HG03025 (cell line): ENCODE measurements around the gene ZNF341.
"Not testable (repeated sequence)": the region's sequence is repeated elsewhere in the genome, so short reads cannot be mapped to it uniquely, and the experiment has no call there.

Experiments
- ATAC-seq: cut with Tn5 transposase; IDR thresholded peaks from one replicate; pipeline ENCODE4 v1.9.1; 2021; ENCODE audit warnings: mild to moderate bottlenecking, moderate library complexity; ENCODE audit not compliant: unreplicated experiment, low FRiP score

ZNF341 gene

DNA sequence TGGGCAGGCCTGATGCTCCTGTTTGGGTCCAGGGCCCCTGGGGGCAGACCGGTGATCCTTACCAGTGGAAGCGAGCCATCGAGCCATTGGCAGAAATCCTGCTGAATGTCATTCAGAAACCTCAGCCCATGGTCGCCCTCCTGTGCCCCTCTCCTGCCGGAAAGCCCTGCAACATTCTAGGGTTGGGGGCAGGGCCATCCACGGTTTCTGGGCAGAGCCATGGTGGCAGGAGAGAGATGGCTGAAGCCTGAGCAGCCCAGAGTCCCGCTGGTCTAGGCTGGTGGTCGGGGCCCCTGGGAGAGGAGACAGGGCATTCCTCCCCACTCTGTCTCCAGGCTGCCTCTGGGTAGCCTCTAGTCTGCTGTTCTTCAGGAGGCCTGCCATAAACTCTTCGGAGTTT, 59.7 kb downstream of the ZNF341 start:
- no peak for ATAC-seq

GRCh38 chr20:33791959-33792597, 60.3 kb downstream of the ZNF341 start:
- ATAC-seq: no peak

DNA sequence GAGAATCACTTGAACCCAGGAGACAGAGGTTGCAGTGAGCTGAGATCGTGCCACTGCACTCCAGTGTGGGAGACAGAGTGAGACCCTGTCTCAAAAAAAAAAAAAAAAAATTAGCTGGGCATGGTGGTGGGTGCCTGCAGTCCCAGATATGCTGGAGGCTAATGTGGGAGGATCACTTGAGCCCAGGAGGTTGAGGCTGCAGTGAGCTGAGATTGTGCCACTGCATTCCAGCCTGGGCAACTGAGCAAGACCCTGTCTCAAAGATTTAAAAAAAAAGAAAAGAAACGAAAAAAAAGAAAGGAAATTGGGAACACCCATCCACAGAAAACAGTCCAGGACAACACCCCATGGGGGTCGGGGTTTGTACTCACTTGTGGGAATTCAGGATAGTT, 60.8 kb downstream of the ZNF341 start:
- not testable (repeated sequence) for ATAC-seq

DNA sequence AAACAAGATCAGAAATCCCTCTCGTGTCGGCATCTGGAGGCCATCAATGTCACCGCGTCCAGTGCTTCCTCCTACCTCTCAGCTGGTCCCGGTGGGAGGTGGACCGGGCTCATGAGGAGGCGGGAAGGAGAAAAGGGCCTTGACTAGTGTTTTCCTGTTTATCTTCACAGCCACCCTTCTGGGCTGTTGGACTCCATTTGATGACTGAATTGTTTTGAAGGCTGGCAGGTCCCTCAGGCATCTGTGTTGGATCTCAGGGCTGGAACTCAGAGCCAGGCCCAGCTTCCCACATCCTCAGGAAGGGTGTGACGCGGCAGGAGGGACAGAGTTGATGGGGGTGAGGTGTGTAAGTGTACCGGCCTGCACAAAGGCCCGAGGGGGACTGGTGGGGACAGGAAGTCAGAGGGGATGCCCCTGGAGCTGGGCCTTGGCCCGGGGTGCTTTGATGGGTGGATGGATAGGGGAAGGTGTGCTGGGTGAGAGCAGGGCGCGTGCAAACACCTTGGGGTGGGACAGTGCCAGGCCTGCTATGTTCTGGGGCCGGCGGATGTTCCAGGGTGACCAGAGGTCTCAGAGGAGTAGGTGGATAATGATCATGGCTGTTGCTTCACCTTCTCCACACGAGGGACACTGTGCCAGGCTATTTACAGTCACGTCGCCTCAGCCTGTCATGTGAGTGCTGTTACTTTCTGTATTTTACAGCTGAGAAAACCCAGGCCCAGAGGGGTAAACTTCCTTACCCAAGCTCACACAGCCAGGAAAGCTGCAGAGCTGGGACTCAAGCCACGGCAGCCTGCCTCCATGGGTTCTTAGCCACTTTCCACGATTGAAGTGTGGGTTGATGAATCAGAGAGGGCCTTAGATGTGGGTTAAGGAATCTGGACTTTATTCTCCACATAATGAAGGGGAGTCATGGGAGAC, 61.5 kb downstream of the ZNF341 start:
- ATAC-seq: no peak

GRCh38 chr20:33796263-33796906, 64.6 kb downstream of the ZNF341 start:
- no peak for ATAC-seq

DNA sequence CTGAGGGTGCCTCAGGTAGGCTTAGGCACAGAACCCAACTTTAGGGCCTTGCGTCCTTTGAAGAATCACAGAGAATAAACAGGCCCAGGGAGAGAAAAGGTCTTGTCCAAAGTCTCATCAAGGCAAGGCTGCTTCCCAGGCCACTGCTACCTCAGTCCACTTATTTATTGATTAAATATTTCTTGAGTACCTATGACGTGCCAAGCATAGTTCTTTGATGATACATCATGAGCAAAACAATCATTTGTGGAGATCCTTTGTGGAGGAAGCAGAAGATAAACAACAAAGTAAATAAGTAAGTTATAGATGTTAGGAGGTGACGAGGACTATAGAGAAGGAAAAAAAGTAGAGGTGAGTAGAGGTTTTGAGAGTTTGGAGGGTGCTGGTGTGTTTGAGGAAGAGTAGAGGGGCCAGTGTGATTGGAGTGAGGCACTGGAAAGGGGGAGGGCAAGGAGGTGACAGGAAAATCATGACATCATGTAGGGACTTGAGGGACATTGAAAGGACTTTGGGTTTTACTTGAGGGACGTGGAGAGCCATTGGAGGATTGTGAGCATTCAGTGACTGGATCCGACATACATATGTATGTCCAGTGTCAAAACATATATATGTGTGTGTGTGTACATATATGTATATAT, 65.2 kb downstream of the ZNF341 start:
- ATAC-seq: no peak

DNA sequence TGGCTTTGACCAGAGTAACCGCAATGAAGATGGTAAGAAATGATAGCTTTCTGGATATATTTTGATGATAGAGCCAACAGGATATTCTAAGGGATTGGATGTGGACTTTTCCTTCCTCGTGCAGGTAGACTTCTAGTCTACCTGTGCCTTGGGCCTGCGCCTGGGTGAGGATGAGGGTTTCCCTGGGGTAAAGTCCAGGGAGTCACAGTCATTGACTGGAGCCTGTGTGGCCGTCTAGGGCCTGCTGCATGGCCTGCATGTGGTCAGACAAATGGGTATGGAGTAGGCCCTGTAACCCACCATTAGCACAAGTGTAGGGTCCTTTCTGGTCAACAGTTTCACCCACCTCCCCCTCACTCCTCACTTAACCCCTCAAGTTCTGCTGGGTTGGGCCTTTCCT, 66.6 kb downstream of the ZNF341 start:
- no peak for ATAC-seq

DNA sequence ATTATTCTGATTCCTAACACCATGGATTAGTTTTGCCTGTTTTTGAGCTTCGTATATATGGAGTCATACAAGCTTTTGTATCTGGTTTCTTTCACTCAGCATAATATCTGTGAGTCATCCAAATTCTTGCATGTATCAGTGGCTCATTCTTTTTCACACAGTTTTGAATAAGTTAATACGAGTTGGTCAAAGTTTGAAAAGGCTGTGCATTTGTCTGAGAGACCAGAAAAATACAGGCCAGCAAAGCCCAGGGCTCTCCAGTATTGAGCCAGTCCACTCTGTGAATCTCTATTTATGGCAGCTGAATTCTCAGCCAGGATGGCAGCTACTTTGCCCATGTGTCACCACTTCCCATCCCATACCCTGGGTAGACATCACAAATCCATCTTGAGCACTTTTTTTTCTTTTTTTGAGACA, 72.1 kb downstream of the ZNF341 start:
- no peak for ATAC-seq

DNA sequence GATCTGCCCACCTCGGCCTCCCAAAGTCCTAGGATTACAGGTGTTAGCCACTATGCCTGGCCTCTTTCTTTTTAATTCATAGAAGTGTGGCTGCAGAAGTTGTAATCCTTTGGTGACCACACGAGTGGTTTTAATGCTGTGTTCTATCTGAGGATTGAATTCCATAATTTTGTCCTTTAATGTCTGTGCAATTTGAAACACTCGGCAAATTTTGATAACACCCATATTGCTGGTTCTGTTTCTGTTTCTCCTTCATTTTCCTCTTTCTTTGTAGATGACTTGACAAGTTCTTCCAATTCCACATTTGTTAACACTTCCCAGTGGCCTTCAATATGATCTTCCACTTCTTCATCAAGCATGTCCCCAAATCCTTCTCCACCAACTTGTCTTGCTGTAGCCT, 76.6 kb downstream of the ZNF341 start:
- no peak for ATAC-seq

- no peak for ATAC-seq
Measured at GRCh38 chr20:33810259-33810658, 78.5 kb downstream of the ZNF341 start.

DNA sequence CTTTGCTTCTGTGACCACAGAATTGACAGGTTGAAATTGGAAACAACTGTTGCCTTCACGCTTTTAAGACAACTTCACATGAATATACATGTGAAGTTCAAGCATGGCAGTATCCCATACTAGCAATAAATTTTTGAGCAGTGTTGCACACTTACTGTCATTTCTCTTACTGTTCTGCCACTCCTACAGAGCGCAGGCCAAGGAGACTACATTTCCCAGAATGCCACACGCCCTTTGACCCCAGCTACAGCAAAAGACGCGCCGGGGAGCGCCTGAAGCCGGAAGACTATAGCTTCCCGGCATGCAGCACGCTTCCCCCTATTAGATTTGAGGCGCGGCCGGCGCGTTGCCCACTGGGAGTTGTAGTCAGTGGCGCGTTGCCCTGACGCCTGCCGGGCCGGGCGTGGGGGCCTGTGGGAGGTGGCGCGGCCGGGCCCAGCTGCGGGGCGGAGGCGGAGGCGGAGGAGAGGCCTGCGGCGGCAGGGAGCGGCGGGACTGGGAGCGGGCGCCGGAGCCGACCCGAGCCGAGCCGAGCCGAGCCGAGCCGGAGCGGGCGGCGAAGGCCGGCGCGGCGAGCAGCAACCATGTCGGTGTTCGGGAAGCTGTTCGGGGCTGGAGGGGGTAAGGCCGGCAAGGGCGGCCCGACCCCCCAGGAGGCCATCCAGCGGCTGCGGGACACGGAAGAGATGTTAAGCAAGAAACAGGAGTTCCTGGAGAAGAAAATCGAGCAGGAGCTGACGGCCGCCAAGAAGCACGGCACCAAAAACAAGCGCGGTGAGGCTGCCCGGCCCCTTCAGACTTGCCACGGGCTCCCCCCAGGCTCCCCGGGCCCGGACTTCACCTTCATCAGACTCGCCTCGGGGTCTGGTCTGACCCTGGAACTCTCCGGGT, 79.3 kb downstream of the ZNF341 start, which contains the start of gene CHMP4B:
Gene CHMP4B, plus strand, starts transcription at position 464 of the 891 bp plus-strand sequence. Its CDS starts 121 bp downstream, at position 585.
- ATAC-seq: peak; percentile 92

GRCh38 chr20:33811776-33812151, 80.0 kb downstream of the ZNF341 start:
- no peak for ATAC-seq

GRCh38 chr20:33812152-33812849, 80.5 kb downstream of the ZNF341 start:
- no peak for ATAC-seq

- ATAC-seq: no peak
Measured at GRCh38 chr20:33812908-33813462, 81.2 kb downstream of the ZNF341 start.

DNA sequence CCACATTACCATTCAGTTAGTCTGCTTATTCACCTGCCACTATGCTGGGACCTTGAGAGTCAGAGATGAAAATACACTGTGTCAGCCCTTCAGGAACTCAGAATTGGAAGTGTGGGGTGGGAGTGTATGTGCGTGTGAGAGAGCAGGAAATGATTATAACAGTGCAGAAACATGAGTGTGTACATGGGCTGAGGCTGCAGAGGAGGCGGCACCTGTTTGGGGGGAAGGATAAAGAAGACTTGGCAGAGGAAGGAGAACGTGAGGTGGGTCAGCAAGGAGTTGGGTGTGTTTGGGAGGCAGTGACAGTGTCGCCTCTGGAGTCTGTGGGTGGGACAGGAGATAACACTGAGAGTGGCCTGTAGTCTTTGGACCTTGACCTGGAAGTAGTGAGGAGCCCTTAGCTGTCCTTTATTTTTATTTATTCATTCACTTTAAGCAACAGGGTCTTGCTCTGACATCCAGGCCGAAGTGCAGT, 82.5 kb downstream of the ZNF341 start:
- no peak for ATAC-seq

GRCh38 chr20:33815671-33816070, 83.9 kb downstream of the ZNF341 start:
- no peak for ATAC-seq

- no peak for ATAC-seq
Measured at GRCh38 chr20:33816191-33816590, 84.4 kb downstream of the ZNF341 start.

GRCh38 chr20:33817411-33817810, 85.6 kb downstream of the ZNF341 start:
- ATAC-seq: no peak

DNA sequence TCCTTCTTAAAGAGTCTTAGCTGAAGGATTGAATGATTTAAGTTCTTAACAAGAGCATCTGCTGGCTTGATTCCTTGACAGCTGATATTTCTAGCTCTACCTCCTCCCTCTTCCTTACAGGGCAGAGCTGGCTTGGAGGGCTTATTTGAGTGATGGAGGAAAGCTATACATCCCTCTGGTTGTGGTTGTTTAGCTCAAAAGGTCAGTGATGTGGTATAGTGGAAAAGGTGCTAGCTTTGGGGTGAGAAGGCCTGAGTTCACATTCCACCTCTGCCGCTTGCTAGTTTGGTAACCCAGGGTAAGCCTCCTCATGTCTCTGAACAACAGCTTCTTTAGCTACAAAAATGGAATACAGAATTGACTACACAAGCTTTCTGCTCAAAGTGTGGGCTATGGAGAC, 87.7 kb downstream of the ZNF341 start:
- ATAC-seq: no peak
